RWPE2 (cell line): ENCODE data around the gene GTF2I.
"Not testable (repeated sequence)": the region's sequence is repeated elsewhere in the genome, so short reads cannot be mapped to it uniquely, and the experiment has no call there.

ENCODE experiments used
- ATAC-seq: fragments of 200-7000 bp; cut with Tn5 transposase; 3 replicates; pipeline ENCODE4 v1.9.1; 2021; ENCODE audit warnings: low read depth
- DNase-seq: peaks from one replicate; pipeline ENCODE4 v3.0.0-alpha.2; 2020; ENCODE audit warnings: low spot score
- H3K27ac ChIP-seq: fragments of 450-650 bp; 2 replicates; pipeline ENCODE4 v1.5.1; 2017; ENCODE audit warnings: mild to moderate bottlenecking; ENCODE audit not compliant: poor library complexity, severe bottlenecking
- H3K27me3 ChIP-seq: fragments of 250-450 bp; sonication (Bioruptor Pico); 2 replicates; pipeline ENCODE4 v1.5.1; 2021; ENCODE audit warnings: mild to moderate bottlenecking, moderate library complexity; ENCODE audit not compliant: insufficient read depth, poor library complexity, severe bottlenecking
- H3K36me3 ChIP-seq: fragments of 250-450 bp; sonication (Bioruptor Pico); 2 replicates; pipeline ENCODE4 v1.5.1; 2020; ENCODE audit warnings: low read depth, mild to moderate bottlenecking, moderate library complexity
- H3K4me1 ChIP-seq: fragments of 250-450 bp; sonication (Bioruptor Pico); 2 replicates; pipeline ENCODE4 v1.5.1; 2021; ENCODE audit warnings: mild to moderate bottlenecking, moderate library complexity; ENCODE audit not compliant: insufficient read depth, poor library complexity, severe bottlenecking
- H3K4me3 ChIP-seq: fragments of 250-450 bp; sonication (Bioruptor Pico); 2 replicates; pipeline ENCODE4 v1.5.1; 2021; ENCODE audit warnings: mild to moderate bottlenecking, moderate library complexity; ENCODE audit not compliant: severe bottlenecking
- H3K9me3 ChIP-seq: fragments of 250-450 bp; sonication (Bioruptor Pico); 2 replicates; pipeline ENCODE4 v1.5.1; 2021; ENCODE audit warnings: mild to moderate bottlenecking, moderate library complexity; ENCODE audit not compliant: severe bottlenecking
- CTCF ChIP-seq: fragments of 450-650 bp; IDR thresholded peaks from one replicate; pipeline ENCODE4 v1.5.1; 2017; ENCODE audit warnings: mild to moderate bottlenecking, moderate library complexity; ENCODE audit not compliant: poor library complexity, severe bottlenecking

The GTF2I gene

GRCh38 chr7:74665296-74665938, 7.9 kb downstream of the GTF2I start:
- H3K4me3 ChIP-seq: no peak overlapping the region
- no peaks in the 10 kb centered on the region for H3K27me3 ChIP-seq
- peaks cover 18% of the 10 kb centered on the region for H3K4me1 ChIP-seq
- H3K36me3 ChIP-seq: peaks cover 67% of the 10 kb centered on the region
- ATAC-seq: no peak
- H3K27ac ChIP-seq: no peak overlapping the region
- H3K9me3 ChIP-seq: no peaks in the 10 kb centered on the region
- no peak for DNase-seq
- no peak for TF ChIP-seq CTCF

- not testable (repeated sequence) for H3K27me3 ChIP-seq, H3K4me3 ChIP-seq, DNase-seq, H3K27ac ChIP-seq, ATAC-seq, H3K4me1 ChIP-seq, H3K9me3 ChIP-seq
- H3K36me3 ChIP-seq: peaks cover 59% of the 10 kb centered on the region
These were observed 9.5 kb downstream of the GTF2I start for GRCh38 chr7:74667013-74667412.

GRCh38 chr7:74667520-74667919, 10.0 kb downstream of the GTF2I start:
- peaks cover 59% of the 10 kb centered on the region for H3K36me3 ChIP-seq
- not testable (repeated sequence) for DNase-seq, H3K4me1 ChIP-seq, ATAC-seq, H3K27ac ChIP-seq, H3K27me3 ChIP-seq, H3K9me3 ChIP-seq, H3K4me3 ChIP-seq

- ATAC-seq: no peak
- no peaks in the 10 kb centered on the region for H3K27me3 ChIP-seq
- no peaks in the 10 kb centered on the region for H3K9me3 ChIP-seq
- H3K4me3 ChIP-seq: no peak overlapping the region
- DNase-seq: no peak
- H3K27ac ChIP-seq: no peak overlapping the region
- TF ChIP-seq CTCF: no peak
- peaks cover 5% of the 10 kb centered on the region for H3K4me1 ChIP-seq
- peaks cover 38% of the 10 kb centered on the region for H3K36me3 ChIP-seq
These were observed 14.1 kb downstream of the GTF2I start for GRCh38 chr7:74671602-74672001.

- no peaks in the 10 kb centered on the region for H3K27me3 ChIP-seq
- peaks cover 30% of the 10 kb centered on the region for H3K36me3 ChIP-seq
- H3K4me1 ChIP-seq: peaks cover 11% of the 10 kb centered on the region
- no peak overlapping the region for H3K4me3 ChIP-seq
- TF ChIP-seq CTCF: no peak
- H3K27ac ChIP-seq: no peak overlapping the region
- no peaks in the 10 kb centered on the region for H3K9me3 ChIP-seq
- DNase-seq (no peak), ATAC-seq (no peak)
These were observed 14.9 kb downstream of the GTF2I start for GRCh38 chr7:74672343-74672915.

GRCh38 chr7:74674166-74674565, 16.6 kb downstream of the GTF2I start:
- no peaks in the 10 kb centered on the region for H3K27me3 ChIP-seq
- peaks cover 11% of the 10 kb centered on the region for H3K4me1 ChIP-seq
- peaks cover 33% of the 10 kb centered on the region for H3K36me3 ChIP-seq
- peak overlapping the region; percentile 20 for H3K27ac ChIP-seq
- H3K4me3 ChIP-seq: no peak overlapping the region
- no peak for TF ChIP-seq CTCF
- ATAC-seq: peak; percentile 57
- no peak for DNase-seq
- H3K9me3 ChIP-seq: no peaks in the 10 kb centered on the region
